NCI-H82 treated with DMSO at 0.1 percent for 48 hours (cell line): ENCODE results near the gene CD300LF.
A peak's percentile ranks its signal among the peaks of the same experiment; 100 is the strongest.

Experiments
- DNase-seq: peaks from one replicate; lab custom pipeline; 2025; ENCODE audit not compliant: unreplicated experiment; lab: John Stamatoyannopoulos, UW

CD300LF gene

GRCh38 chr17:74746376-74746775 lies 33.7 kb upstream of the CD300LF start:
- DNase-seq = no peak

GRCh38 chr17:74745548-74746177 lies 32.9 kb upstream of the CD300LF start:
- no peak for DNase-seq

GRCh38 chr17:74744714-74745547 lies 32.2 kb upstream of the CD300LF start:
- no peak for DNase-seq

- no peak for DNase-seq
These were observed 31.6 kb upstream of the CD300LF start for GRCh38 chr17:74744349-74744713.

GRCh38 chr17:74743755-74744154 lies 31.0 kb upstream of the CD300LF start:
- DNase-seq = no peak

- no peak for DNase-seq
These were observed 30.3 kb upstream of the CD300LF start for GRCh38 chr17:74742978-74743545.

- DNase-seq = no peak
These were observed 29.4 kb upstream of the CD300LF start for GRCh38 chr17:74742153-74742515.

GRCh38 chr17:74740641-74741387 lies 28.1 kb upstream of the CD300LF start:
- DNase-seq = no peak

- DNase-seq = no peak
These were observed 27.4 kb upstream of the CD300LF start for GRCh38 chr17:74740173-74740572.

GRCh38 chr17:74739227-74739831 lies 26.6 kb upstream of the CD300LF start:
- DNase-seq = no peak

GRCh38 chr17:74738051-74738996 lies 25.6 kb upstream of the CD300LF start:
- DNase-seq = no peak

GRCh38 chr17:74737299-74738050 lies 24.8 kb upstream of the CD300LF start:
- DNase-seq = peak; percentile 51

GRCh38 chr17:74736513-74737298 lies 24.0 kb upstream of the CD300LF start, which contains the start of gene RAB37:
Gene RAB37 (plus strand): TSS chr17:74737256. CDS start chr17:74737273, 17 bp downstream.
- no peak for DNase-seq

GRCh38 chr17:74734256-74734655 lies 21.5 kb upstream of the CD300LF start:
- DNase-seq = no peak

- no peak for DNase-seq
These were observed 20.8 kb upstream of the CD300LF start for GRCh38 chr17:74733365-74734122.

GRCh38 chr17:74732042-74732867 lies 19.5 kb upstream of the CD300LF start:
- no peak for DNase-seq

GRCh38 chr17:74731347-74731605 lies 18.6 kb upstream of the CD300LF start:
- no peak for DNase-seq
